Measurements from ENCODE around the gene TMCC1.

- TF ChIP-seq CTCF (IDR thresholded peaks at IDR 0.05) (no peak), POLR2A (IDR thresholded peaks at IDR 0.05) (no peak)
These were observed 56.4 kb downstream of the TMCC1 start for GRCh38 chr3:129837065-129837642.

All from right lobe of liver (tissue), 4 donors.